Esophagus squamous epithelium (tissue), 5 donors: Measurements from ENCODE around the gene CUBN. TPM values are rescaled to one million over a fixed set of nuclear protein-coding genes. Genes with fewer than 3 reads are reported as not detected.

ENCODE experiments used
- DNase-seq: peaks from one replicate; lab custom pipeline; 2025; lab: John Stamatoyannopoulos, UW
- H3K27ac ChIP-seq, 4 donors: fragments of 200-600 bp; sonication (generic); one replicate each; pipeline ENCODE4 v1.5.1; 2016 to 2019; ENCODE audit warnings: mild to moderate bottlenecking in 1 of 4
- H3K27me3 ChIP-seq, 4 donors: fragments of 200-600 bp; sonication (generic); 1 replicate in 3 of 4; 2 replicates in 1 of 4; pipeline versions ENCODE4 v1.5.1 to v1.6.0; 2017 to 2021; ENCODE audit warnings: antibody characterized with exemption in 1 of 4
- H3K36me3 ChIP-seq, 3 donors: fragments of 200-600 bp; sonication (generic); one replicate each; pipeline ENCODE4 v1.5.1; 2016 to 2019
- H3K4me1 ChIP-seq, 3 donors: fragments of 200-600 bp; sonication (generic); one replicate each; pipeline ENCODE4 v1.5.1; 2017 to 2019
- H3K4me3 ChIP-seq, 4 donors: fragments of 200-600 bp; sonication (generic); 1 replicate in 3 of 4; 2 replicates in 1 of 4; pipeline ENCODE4 v1.5.1; 2016 to 2019; ENCODE audit warnings: mild to moderate bottlenecking in 2 of 4, moderate library complexity in 1 of 4
- H3K9me3 ChIP-seq, 3 donors: fragments of 200-600 bp; sonication (generic); one replicate each; pipeline ENCODE4 v1.5.1; 2016 to 2019
- POLR2A ChIP-seq, 4 donors: fragments of 450-650 bp; IDR thresholded peaks; one replicate each; pipeline ENCODE4 v1.6.1; 2017; ENCODE audit warnings: antibody characterized with exemption in 4 of 4, mild to moderate bottlenecking in 4 of 4, moderate library complexity in 3 of 4
- WGBS, 2 donors: methylation state at CpG; one replicate each; pipeline ENCODE4 v1.1.5; 2018; 5-methylcytosine and 5-hydroxymethylcytosine counted together
- intact Hi-C: fragments of 100-400 bp; cut with DNase I; formaldehyde crosslinking; loops from one replicate; pipeline ENCODE4 v1.15.0; 2022
- total RNA-seq, 4 donors: library from RNA; depleted of rRNA; stranded (reverse); fragments of >200 nt; gene quantifications; one replicate each; pipeline ENCODE4 v1.1.0, GENCODE V29; 2016
- TF ChIP-seq, protein P1 (sequence below), 6 experiments: fragments of 450-650 bp in 4 of 6; fragments of 200-600 bp in 2 of 6; sonication (generic) in 2 of 6; IDR thresholded peaks; one replicate each; pipeline ENCODE4 v1.5.1; 2016 to 2019; ENCODE audit warnings: antibody characterized with exemption in 6 of 6, mild to moderate bottlenecking in 4 of 6, moderate library complexity in 4 of 6
- donor health status: DM: yes; HTN: yes; CAD: no.

Gene CUBN
- total RNA-seq, 4 donors from 2014 or later, result 0.15 to 0.83 (median 0.51) TPM

DNA sequence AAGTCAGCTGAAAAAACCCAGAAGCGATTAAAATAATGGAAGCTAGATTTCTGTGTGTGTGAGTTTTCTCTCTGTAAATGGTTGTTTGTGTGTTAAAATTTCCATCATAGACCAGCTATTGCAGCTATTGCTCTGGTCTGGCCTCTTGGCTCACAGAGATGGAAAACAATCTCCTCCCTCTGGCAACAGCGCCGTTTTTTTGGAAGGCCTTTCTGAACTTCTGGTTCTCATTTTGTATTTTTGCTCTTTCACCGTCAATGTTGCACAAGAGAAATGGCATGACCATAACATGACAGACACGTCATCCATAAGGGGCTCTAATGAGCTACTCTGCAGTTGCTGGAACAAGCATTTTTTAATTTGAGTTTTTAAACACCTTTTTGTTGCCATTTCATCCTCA is 91.0 kb downstream of the CUBN start:
- H3K27me3 ChIP-seq, result no peaks in the 10 kb centered on the region
- 68 to 77% methylated on average over 5 of the region's 5 CpGs for WGBS, 2 donors
- H3K27ac ChIP-seq, result peak overlapping the region in 3 of 4 donors; percentile 56 to 62 (median 59)
- H3K9me3 ChIP-seq, result no peaks in the 10 kb centered on the region
- no peak for TF ChIP-seq POLR2A (IDR thresholded peaks at IDR 0.05)
- TF ChIP-seq, protein P1, sequence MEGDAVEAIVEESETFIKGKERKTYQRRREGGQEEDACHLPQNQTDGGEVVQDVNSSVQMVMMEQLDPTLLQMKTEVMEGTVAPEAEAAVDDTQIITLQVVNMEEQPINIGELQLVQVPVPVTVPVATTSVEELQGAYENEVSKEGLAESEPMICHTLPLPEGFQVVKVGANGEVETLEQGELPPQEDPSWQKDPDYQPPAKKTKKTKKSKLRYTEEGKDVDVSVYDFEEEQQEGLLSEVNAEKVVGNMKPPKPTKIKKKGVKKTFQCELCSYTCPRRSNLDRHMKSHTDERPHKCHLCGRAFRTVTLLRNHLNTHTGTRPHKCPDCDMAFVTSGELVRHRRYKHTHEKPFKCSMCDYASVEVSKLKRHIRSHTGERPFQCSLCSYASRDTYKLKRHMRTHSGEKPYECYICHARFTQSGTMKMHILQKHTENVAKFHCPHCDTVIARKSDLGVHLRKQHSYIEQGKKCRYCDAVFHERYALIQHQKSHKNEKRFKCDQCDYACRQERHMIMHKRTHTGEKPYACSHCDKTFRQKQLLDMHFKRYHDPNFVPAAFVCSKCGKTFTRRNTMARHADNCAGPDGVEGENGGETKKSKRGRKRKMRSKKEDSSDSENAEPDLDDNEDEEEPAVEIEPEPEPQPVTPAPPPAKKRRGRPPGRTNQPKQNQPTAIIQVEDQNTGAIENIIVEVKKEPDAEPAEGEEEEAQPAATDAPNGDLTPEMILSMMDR (IDR thresholded peaks at IDR 0.05), result no peak
- DNase-seq, result no peak
- no peaks in the 10 kb centered on the region for H3K36me3 ChIP-seq
- intact Hi-C loops, result no loop called here
- peaks cover 0 to 4% (median 0%) of the 10 kb centered on the region in 3 donors for H3K4me1 ChIP-seq
- H3K4me3 ChIP-seq, result no peak overlapping the region

DNA sequence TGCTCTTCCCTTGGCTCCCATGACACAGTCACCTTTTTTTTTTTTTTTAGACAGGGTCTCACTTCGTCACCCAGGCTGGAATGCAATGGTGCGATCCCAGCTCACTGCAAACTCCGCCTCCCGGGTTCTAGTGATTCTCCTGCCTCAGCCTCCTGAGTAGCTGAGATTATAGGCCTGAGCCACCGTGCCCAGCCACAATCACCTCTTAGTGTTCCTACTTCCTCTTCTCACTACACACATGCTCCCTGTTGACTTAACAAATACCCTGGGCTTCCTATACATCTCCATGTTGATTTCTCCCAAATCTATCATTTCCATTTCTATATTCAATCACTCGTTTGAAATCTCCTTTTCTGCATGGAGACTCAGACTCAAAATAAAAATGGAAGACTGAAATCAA is 91.7 kb downstream of the CUBN start:
- TF ChIP-seq POLR2A (IDR thresholded peaks at IDR 0.05), result no peak
- TF ChIP-seq, protein P1 (IDR thresholded peaks at IDR 0.05), result no peak
- DNase-seq, result no peak
- WGBS, 2 donors, result 81 to 95% methylated on average over 6 of the region's 6 CpGs
- intact Hi-C loops, result no loop called here
- Histone ChIP-seq H3K27me3 (no peaks in the 10 kb centered on the region), H3K27ac (peak overlapping the region in 3 of 4 donors; percentile 38 to 59 (median 56)), H3K4me1 (peaks cover 0 to 7% (median 0%) of the 10 kb centered on the region in 3 donors), H3K9me3 (no peaks in the 10 kb centered on the region), H3K36me3 (no peaks in the 10 kb centered on the region), H3K4me3 (no peak overlapping the region)

DNA sequence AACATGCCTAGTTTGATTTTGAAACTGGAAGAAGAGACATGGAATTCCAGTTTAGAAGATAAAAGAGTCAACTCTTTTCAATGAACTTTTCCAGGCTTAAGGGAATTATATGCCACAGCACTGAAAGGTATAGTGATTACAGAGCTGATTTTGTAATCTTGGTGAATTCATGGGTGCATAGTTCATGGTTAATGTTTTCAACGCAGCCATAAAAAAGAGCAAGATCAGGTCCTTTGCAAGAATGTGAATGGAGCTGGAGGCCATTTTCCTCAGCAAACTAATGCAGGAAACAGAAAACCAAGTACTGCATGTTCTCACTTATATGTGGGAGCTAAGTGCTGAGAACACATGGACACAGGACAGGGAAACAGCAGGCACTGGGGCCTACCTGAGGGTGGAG is 94.2 kb downstream of the CUBN start:
- H3K27ac ChIP-seq, result no peak overlapping the region
- H3K27me3 ChIP-seq, result no peaks in the 10 kb centered on the region
- no peak for DNase-seq
- TF ChIP-seq, protein P1 (IDR thresholded peaks at IDR 0.05), result no peak
- TF ChIP-seq POLR2A (IDR thresholded peaks at IDR 0.05), result no peak
- no peaks in the 10 kb centered on the region for H3K9me3 ChIP-seq
- H3K36me3 ChIP-seq, result no peaks in the 10 kb centered on the region
- H3K4me3 ChIP-seq, result no peak overlapping the region
- peaks cover 0 to 10% (median under 1%) of the 10 kb centered on the region in 3 donors for H3K4me1 ChIP-seq
- intact Hi-C loops, result no loop called here
- WGBS, 2 donors, result 74 to 78% methylated on average over 1 of the region's 1 CpG

DNA sequence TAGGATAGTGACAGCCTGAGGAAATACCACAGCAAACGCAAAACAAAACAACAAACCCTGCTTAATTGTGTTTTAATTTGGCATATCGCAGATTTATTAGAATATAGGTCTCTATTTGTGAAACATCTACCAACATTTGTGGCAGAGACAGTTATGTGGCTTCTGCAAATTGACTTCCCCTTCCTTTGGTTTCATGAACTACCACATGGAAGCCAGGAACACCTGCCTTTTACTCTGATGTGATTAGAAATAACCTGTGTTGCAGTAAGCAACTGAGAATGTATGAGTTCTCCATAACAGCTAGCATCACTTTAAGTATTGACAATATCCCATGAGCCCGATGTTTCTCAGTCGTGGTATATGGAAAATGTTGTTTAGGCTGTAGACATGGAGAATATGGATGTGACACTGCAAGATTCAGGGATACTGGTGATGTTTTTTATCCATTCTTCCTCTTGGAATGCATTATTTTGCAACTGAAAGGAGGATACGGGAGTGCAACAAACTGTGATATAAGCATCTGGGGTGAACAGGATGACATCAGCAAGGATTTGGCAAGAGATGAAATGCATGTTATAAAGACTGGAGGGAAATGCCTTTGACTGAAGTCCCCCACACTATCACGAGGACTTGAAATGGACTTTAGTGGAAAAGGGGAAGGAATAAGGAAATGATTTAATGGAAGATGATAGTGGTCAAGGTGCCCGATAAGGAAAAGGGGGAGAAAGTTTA is 95.9 kb downstream of the CUBN start:
- intact Hi-C loops, result no loop called here
- no peak for DNase-seq
- 72 to 76% methylated on average over 7 of the region's 7 CpGs for WGBS, 2 donors
- no peak overlapping the region for H3K4me3 ChIP-seq
- no peaks in the 10 kb centered on the region for H3K9me3 ChIP-seq
- no peaks in the 10 kb centered on the region for H3K27me3 ChIP-seq
- TF ChIP-seq, protein P1 (IDR thresholded peaks at IDR 0.05), result no peak
- TF ChIP-seq POLR2A (IDR thresholded peaks at IDR 0.05), result no peak
- H3K4me1 ChIP-seq, result peaks cover 6 to 27% (median 12%) of the 10 kb centered on the region in 3 donors
- no peak overlapping the region for H3K27ac ChIP-seq
- no peaks in the 10 kb centered on the region for H3K36me3 ChIP-seq
